Upper lobe of left lung (tissue), 4 donors: ENCODE measurements around the gene HSPBP1.

Experiments
- POLR2A ChIP-seq, 4 donors: fragments of 450-650 bp; IDR thresholded peaks; one replicate each; pipeline ENCODE4 v1.5.1; 2016 to 2017; ENCODE audit warnings: antibody characterized with exemption in 4 of 4, mild to moderate bottlenecking in 2 of 4
- POLR2AphosphoS5 ChIP-seq, 2 donors: sonication (generic); formaldehyde crosslinking; IDR thresholded peaks; one replicate each; pipeline ENCODE4 v1.5.1; 2017; ENCODE audit warnings: antibody characterized with exemption in 2 of 2
- TF ChIP-seq, protein P1 (sequence below), 6 experiments: fragments of 450-650 bp in 4 of 6; fragments of 200-600 bp in 2 of 6; sonication (generic) in 2 of 6; IDR thresholded peaks; one replicate each; pipeline ENCODE4 v1.5.1; 2016 to 2019; ENCODE audit warnings: antibody characterized with exemption in 6 of 6

DNA sequence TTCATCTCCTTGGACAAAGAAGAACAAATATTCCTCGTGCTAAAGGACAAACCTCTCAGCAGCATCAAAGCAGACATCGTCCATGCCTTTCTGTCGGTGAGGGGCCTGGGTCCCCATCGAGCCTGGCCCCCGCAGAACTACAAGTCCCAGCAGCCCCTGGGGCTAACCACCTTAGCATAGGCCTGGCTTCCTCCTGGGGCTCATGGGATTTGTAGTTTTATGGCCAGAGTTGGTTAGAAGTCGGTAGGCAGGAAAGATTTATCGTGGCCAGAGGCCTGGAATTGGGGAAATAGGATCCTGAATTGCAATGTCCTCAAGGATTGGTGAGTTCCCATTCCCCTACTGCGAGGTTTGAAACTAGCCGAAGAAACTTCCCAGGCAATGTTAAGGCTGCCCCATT is 25.6 kb upstream of the HSPBP1 start:
- TF ChIP-seq, protein P1, sequence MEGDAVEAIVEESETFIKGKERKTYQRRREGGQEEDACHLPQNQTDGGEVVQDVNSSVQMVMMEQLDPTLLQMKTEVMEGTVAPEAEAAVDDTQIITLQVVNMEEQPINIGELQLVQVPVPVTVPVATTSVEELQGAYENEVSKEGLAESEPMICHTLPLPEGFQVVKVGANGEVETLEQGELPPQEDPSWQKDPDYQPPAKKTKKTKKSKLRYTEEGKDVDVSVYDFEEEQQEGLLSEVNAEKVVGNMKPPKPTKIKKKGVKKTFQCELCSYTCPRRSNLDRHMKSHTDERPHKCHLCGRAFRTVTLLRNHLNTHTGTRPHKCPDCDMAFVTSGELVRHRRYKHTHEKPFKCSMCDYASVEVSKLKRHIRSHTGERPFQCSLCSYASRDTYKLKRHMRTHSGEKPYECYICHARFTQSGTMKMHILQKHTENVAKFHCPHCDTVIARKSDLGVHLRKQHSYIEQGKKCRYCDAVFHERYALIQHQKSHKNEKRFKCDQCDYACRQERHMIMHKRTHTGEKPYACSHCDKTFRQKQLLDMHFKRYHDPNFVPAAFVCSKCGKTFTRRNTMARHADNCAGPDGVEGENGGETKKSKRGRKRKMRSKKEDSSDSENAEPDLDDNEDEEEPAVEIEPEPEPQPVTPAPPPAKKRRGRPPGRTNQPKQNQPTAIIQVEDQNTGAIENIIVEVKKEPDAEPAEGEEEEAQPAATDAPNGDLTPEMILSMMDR (IDR thresholded peaks at IDR 0.05) = no peak
- no peak for TF ChIP-seq POLR2AphosphoS5 (IDR thresholded peaks at IDR 0.05)
- TF ChIP-seq POLR2A (IDR thresholded peaks at IDR 0.05) = no peak
